NCI-H748 treated with DMSO at 0.1 percent for 48 hours (cell line): ENCODE measurements around the gene C3orf49.

Experiments
- DNase-seq: peaks from one replicate; lab custom pipeline; 2025; lab: John Stamatoyannopoulos, UW

C3orf49 gene

GRCh38 chr3:63851287-63851686 lies 32.2 kb downstream of the C3orf49 start:
- no peak for DNase-seq

- no peak for DNase-seq
Measured at GRCh38 chr3:63853106-63853505, 34.0 kb downstream of the C3orf49 start.

GRCh38 chr3:63855333-63855940 lies 36.3 kb downstream of the C3orf49 start:
- no peak for DNase-seq

GRCh38 chr3:63857311-63857710 lies 38.2 kb downstream of the C3orf49 start:
- no peak for DNase-seq

GRCh38 chr3:63860776-63861175 lies 41.7 kb downstream of the C3orf49 start:
- no peak for DNase-seq

GRCh38 chr3:63861306-63861705 lies 42.2 kb downstream of the C3orf49 start:
- DNase-seq = no peak

- DNase-seq = no peak
Measured at GRCh38 chr3:63862804-63863149, 43.7 kb downstream of the C3orf49 start.

- no peak for DNase-seq
Measured at GRCh38 chr3:63863150-63864007, 44.3 kb downstream of the C3orf49 start, which contains the start of the genes ATXN7 and THOC7. ATXN7 (plus strand) TSS chr3:63863867; CDS start chr3:63912599, 48,732 bp downstream. THOC7 (minus strand) TSS chr3:63863805; CDS start chr3:63863790, 15 bp downstream.

- DNase-seq = no peak
Measured at GRCh38 chr3:63864008-63864964, 45.2 kb downstream of the C3orf49 start.

- no peak for DNase-seq
Measured at GRCh38 chr3:63864965-63865327, 45.8 kb downstream of the C3orf49 start.

GRCh38 chr3:63867225-63867624 lies 48.1 kb downstream of the C3orf49 start:
- DNase-seq = no peak

- DNase-seq = no peak
Measured at GRCh38 chr3:63869940-63870614, 51.0 kb downstream of the C3orf49 start.

GRCh38 chr3:63870615-63871005 lies 51.5 kb downstream of the C3orf49 start:
- DNase-seq = no peak

- no peak for DNase-seq
Measured at GRCh38 chr3:63872135-63872924, 53.2 kb downstream of the C3orf49 start.

GRCh38 chr3:63874769-63875168 lies 55.7 kb downstream of the C3orf49 start:
- DNase-seq = no peak

GRCh38 chr3:63875510-63875909 lies 56.4 kb downstream of the C3orf49 start:
- DNase-seq = no peak

- DNase-seq = no peak
Measured at GRCh38 chr3:63876260-63876659, 57.2 kb downstream of the C3orf49 start.

GRCh38 chr3:63877737-63878393 lies 58.8 kb downstream of the C3orf49 start:
- no peak for DNase-seq

GRCh38 chr3:63878394-63879060 lies 59.4 kb downstream of the C3orf49 start:
- no peak for DNase-seq

- no peak for DNase-seq
Measured at GRCh38 chr3:63880653-63881052, 61.6 kb downstream of the C3orf49 start.
